HCT116 (cell line): Measurements from ENCODE around the gene NFIA. TPM values are rescaled to one million over a fixed set of nuclear protein-coding genes. Genes with fewer than 3 reads are reported as not detected.
A peak's percentile ranks its signal among the peaks of the same experiment; 100 is the strongest.

Experiments used
- ATAC-seq: fragments of 200-7000 bp; cut with Tn5 transposase; 2 replicates; pipeline ENCODE4 v1.9.1; 2020; ENCODE audit warnings: mild to moderate bottlenecking, moderate library complexity
- BruUV-seq: library from RNA; stranded (reverse); fragments of 400-500 nt; replicated peaks from 2 replicates; lab custom pipeline; 2021; lab: Mats Ljungman, UMichigan
- CTCF ChIA-PET: fragments of 300-600 bp; sonication (Branson Sonifier 250); formaldehyde crosslinking; loops from one replicate; lab custom pipeline; 2021; ENCODE audit warnings: antibody characterized with exemption; lab: Charles Lee
- POLR2A ChIA-PET: fragments of 300-600, 350-600 bp; sonication (Branson Sonifier 250); formaldehyde crosslinking; loops from one replicate; lab custom pipeline; 2021; ENCODE audit warnings: antibody characterized with exemption; lab: Charles Lee
- RAD21 ChIA-PET, 2 experiments: fragments of 300-600 bp; sonication (Branson Sonifier 250); formaldehyde crosslinking; loops; one replicate each; lab custom pipeline; 2023; ENCODE audit warnings: low total read pairs in 2 of 2; ENCODE audit not compliant: uncharacterized antibody in 2 of 2, unreplicated experiment in 2 of 2, low non-redundant PET in 1 of 2; lab: Charles Lee
- DNase-seq: peaks from one replicate; pipeline ENCODE4 v3.0.0-alpha.2; 2010; ENCODE audit warnings: low read depth, low spot score
- H2AFZ ChIP-seq: fragments of 200-600 bp; shearing (Covaris generic), sonication (generic); 2 replicates; pipeline ENCODE4 v1.6.1; 2017; ENCODE audit warnings: low read depth, mixed run types, mixed read lengths, antibody characterized with exemption, low read length; ENCODE audit not compliant: poor library complexity, severe bottlenecking
- H3K27ac ChIP-seq: 2 replicates; pipeline ENCODE4 v1.5.1; 2012; ENCODE audit warnings: low read depth, low read length
- H3K27me3 ChIP-seq: fragments of 200-600 bp; sonication (generic); 2 replicates; pipeline ENCODE4 v1.6.1; 2016; ENCODE audit warnings: mixed run types, low read length, mixed read lengths; ENCODE audit not compliant: insufficient read depth
- H3K36me3 ChIP-seq, 2 experiments: fragments of 200-500 bp in 1 of 2; fragments of 200-600 bp in 1 of 2; sonication (Bioruptor generic) in 1 of 2; sonication (generic) in 1 of 2; 2 replicates each; pipeline versions ENCODE4 v1.5.1 to v1.6.1; 2014 to 2016; ENCODE audit warnings: low read length in 2 of 2, inconsistent platforms in 1 of 2, mixed read lengths in 1 of 2, mixed run types in 1 of 2; ENCODE audit not compliant: insufficient read depth in 2 of 2, control insufficient read depth in 1 of 2
- H3K4me1 ChIP-seq, 2 experiments: fragments of 200-600 bp in 1 of 2; sonication (generic) in 1 of 2; 2 replicates each; pipeline versions ENCODE4 v1.5.1 to v1.6.1; 2012 to 2017; ENCODE audit warnings: low read length in 2 of 2, inconsistent platforms in 1 of 2, mild to moderate bottlenecking in 1 of 2, mixed read lengths in 1 of 2, mixed run types in 1 of 2, moderate library complexity in 1 of 2; ENCODE audit not compliant: insufficient read depth in 2 of 2, control insufficient read depth in 1 of 2
- H3K4me2 ChIP-seq: fragments of 200-600 bp; sonication (generic); 2 replicates; pipeline ENCODE4 v1.6.1; 2017; ENCODE audit warnings: mixed run types, low read length, mixed read lengths
- H3K4me3 ChIP-seq, 2 experiments: fragments of 200-600 bp in 1 of 2; sonication (generic) in 1 of 2; replicated peaks in 1 of 2; 2 replicates each; pipeline ENCODE4 v1.5.1; 2011 to 2016; ENCODE audit warnings: low read length in 2 of 2, control low read depth in 1 of 2, low read depth in 1 of 2, mild to moderate bottlenecking in 1 of 2, mixed read lengths in 1 of 2, mixed run types in 1 of 2
- H3K79me2 ChIP-seq: fragments of 200-600 bp; sonication (generic); 2 replicates; pipeline ENCODE4 v1.6.1; 2017; ENCODE audit warnings: mild to moderate bottlenecking, mixed run types, low read length, moderate library complexity, mixed read lengths; ENCODE audit not compliant: insufficient read depth
- H3K9ac ChIP-seq: fragments of 200-600 bp; sonication (generic); 2 replicates; pipeline ENCODE4 v1.6.1; 2016; ENCODE audit warnings: low read length, mixed read lengths
- H3K9me2 ChIP-seq: fragments of 200-600 bp; sonication (generic), shearing (Covaris generic); 2 replicates; pipeline ENCODE4 v1.6.1; 2017; ENCODE audit warnings: mixed run types, mild to moderate bottlenecking, moderate library complexity; ENCODE audit not compliant: insufficient read depth
- H3K9me3 ChIP-seq, 2 experiments: fragments of 200-500 bp in 1 of 2; fragments of 200-600 bp in 1 of 2; sonication (Bioruptor generic) in 1 of 2; sonication (generic) in 1 of 2; 2 replicates each; pipeline ENCODE4 v1.6.1; 2014 to 2017; ENCODE audit warnings: low read length in 2 of 2, mixed read lengths in 2 of 2, inconsistent platforms in 1 of 2, low read depth in 1 of 2, mild to moderate bottlenecking in 1 of 2, mixed run types in 1 of 2, moderate library complexity in 1 of 2; ENCODE audit not compliant: control insufficient read depth in 1 of 2, insufficient read depth in 1 of 2
- H4K20me1 ChIP-seq: fragments of 200-600 bp; sonication (generic), shearing (Covaris generic); 2 replicates; pipeline ENCODE4 v1.6.1; 2017; ENCODE audit warnings: mixed run types, mild to moderate bottlenecking, moderate library complexity; ENCODE audit not compliant: insufficient read depth
- CEBPB ChIP-seq: IDR thresholded peaks from 2 replicates; pipeline ENCODE4 v1.6.1; 2012; ENCODE audit warnings: low read depth
- EZH2 ChIP-seq: fragments of 200-600 bp; sonication (generic); IDR thresholded peaks from 2 replicates; pipeline ENCODE4 v1.6.1; 2017; ENCODE audit warnings: antibody characterized with exemption, mixed run types
- EZH2phosphoT487 ChIP-seq: fragments of 200-600 bp; IDR thresholded peaks from 2 replicates; pipeline ENCODE4 v1.6.1; 2018; ENCODE audit warnings: antibody characterized with exemption, borderline replicate concordance
- FOSL1 ChIP-seq: IDR thresholded peaks from 2 replicates; pipeline ENCODE4 v1.6.1; 2012; ENCODE audit warnings: low read depth
- JUND ChIP-seq: IDR thresholded peaks from 2 replicates; pipeline ENCODE4 v1.6.1; 2012
- POLR2A ChIP-seq: IDR thresholded peaks from 2 replicates; pipeline ENCODE4 v1.7.0; 2011; ENCODE audit warnings: borderline replicate concordance; ENCODE audit not compliant: insufficient read depth, insufficient read length; ENCODE audit errors: extremely low read depth
- RAD21 ChIP-seq: IDR thresholded peaks from 2 replicates; pipeline ENCODE4 v1.6.1; 2012; ENCODE audit warnings: low read depth, mild to moderate bottlenecking
- SP1 ChIP-seq: IDR thresholded peaks from 2 replicates; pipeline ENCODE4 v1.6.1; 2012; ENCODE audit warnings: low read depth
- TCF7L2 ChIP-seq: IDR thresholded peaks from 2 replicates; pipeline ENCODE4 v1.7.0; 2011; ENCODE audit warnings: borderline replicate concordance, inconsistent platforms; ENCODE audit not compliant: insufficient read depth, insufficient read length; ENCODE audit errors: extremely low read depth
- YY1 ChIP-seq: IDR thresholded peaks from 2 replicates; pipeline ENCODE4 v1.6.1; 2011; ENCODE audit warnings: low read length, low read depth, moderate library complexity, mild to moderate bottlenecking; ENCODE audit not compliant: insufficient replicate concordance; ENCODE audit errors: extremely low read depth
- ZFX ChIP-seq: fragments of 450-650 bp; IDR thresholded peaks from 2 replicates; pipeline ENCODE4 v1.6.1; 2017
- intact Hi-C: fragments of 100-400 bp; cut with micrococcal nuclease; formaldehyde crosslinking; loops from 2 replicates; pipeline ENCODE4 v1.10.0; 2022
- total RNA-seq: library from RNA; stranded (reverse); gene quantifications from one replicate; pipeline ENCODE4 v1.2.1, GENCODE V29; 2021; ENCODE audit not compliant: unreplicated experiment
- TF ChIP-seq, protein P1 (sequence below): IDR thresholded peaks from 2 replicates; pipeline ENCODE4 v1.6.1; 2012
- TF ChIP-seq, protein P2 (sequence below): IDR thresholded peaks from 2 replicates; pipeline ENCODE4 v1.6.1; 2012
- TF ChIP-seq, protein P3 (sequence below): IDR thresholded peaks from 2 replicates; pipeline ENCODE4 v1.6.1; 2011; ENCODE audit warnings: mild to moderate bottlenecking, low read length, moderate library complexity; ENCODE audit not compliant: insufficient replicate concordance; ENCODE audit errors: extremely low read depth
- TF ChIP-seq, protein P4 (sequence below): IDR thresholded peaks from 2 replicates; pipeline ENCODE4 v1.6.1; 2012; ENCODE audit warnings: low read depth

NFIA gene
- total RNA-seq, 1 experiment from 2014 or later = 17.2 TPM

DNA sequence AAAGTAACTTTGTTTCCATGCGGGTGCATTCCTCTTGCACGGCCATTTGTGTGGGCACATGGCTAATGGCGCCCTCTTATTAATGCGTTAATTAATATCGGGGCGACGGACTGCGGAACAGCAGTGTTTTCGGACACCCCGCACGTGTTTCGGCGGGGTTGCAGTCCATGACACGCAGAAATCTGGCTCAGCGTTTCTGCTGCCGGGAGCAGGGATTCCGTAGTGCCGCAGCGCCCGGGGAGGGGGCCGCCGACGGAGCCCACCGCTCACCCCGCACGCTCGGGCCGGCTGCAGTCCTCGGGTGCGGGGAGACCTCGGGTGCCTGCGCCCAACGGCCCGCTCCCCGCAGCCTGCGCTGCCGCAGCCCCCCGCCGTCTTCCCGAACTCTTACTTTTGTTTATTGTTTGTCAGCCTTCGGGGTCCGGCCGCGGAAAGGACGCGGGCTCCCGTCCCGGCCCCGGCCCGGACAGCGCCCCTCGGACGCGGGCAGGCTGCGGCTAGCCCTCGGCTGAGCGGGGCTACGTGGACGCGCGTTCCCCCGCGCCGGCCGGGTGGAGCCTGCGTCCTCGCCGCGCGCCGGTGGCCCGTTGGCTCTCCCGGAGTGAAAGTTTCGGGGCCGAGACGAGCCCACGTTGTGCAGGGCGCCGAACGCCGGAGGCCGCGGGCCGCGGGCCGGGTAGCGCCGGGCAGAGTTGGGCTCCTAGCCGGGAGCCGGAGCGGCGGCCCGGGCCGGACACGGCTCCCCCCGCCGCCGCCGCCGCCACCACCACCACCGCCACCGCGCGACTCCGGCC lies 849 bp downstream of the NFIA start:
- Histone ChIP-seq H3K36me3 (0 out of 4 replicates have a peak, but pooled peaks cover 0 to under 1% of the 10 kb centered on the region in 2 experiments), H3K9me3 (no peaks in the 10 kb centered on the region), H2AFZ (no peak overlapping the region), H3K79me2 (peaks cover 42% of the 10 kb centered on the region), H3K9me2 (no peaks in the 10 kb centered on the region), H3K4me3 (peak overlapping the region; percentile 67 to 79), H3K27me3 (no peaks in the 10 kb centered on the region), H3K9ac (peak overlapping the region; percentile 85), H4K20me1 (no peaks in the 10 kb centered on the region), H3K4me2 (peak overlapping the region; percentile 77), H3K27ac (peak overlapping the region; percentile 68), H3K4me1 (peaks cover 34 to 46% of the 10 kb centered on the region in 2 experiments)
- no TSS peak for BruUV-seq
- no peak for DNase-seq
- TF ChIP-seq RAD21 (no peak), EZH2 (no peak), POLR2A (no peak), EZH2phosphoT487 (no peak), SP1 (no peak), TCF7L2 (no peak), JUND (no peak), ZFX (peak; percentile 84), YY1 (no peak), CEBPB (no peak), FOSL1 (no peak)
- TF ChIP-seq, protein P1, sequence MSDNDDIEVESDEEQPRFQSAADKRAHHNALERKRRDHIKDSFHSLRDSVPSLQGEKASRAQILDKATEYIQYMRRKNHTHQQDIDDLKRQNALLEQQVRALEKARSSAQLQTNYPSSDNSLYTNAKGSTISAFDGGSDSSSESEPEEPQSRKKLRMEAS = peak; percentile 39
- TF ChIP-seq, protein P2, sequence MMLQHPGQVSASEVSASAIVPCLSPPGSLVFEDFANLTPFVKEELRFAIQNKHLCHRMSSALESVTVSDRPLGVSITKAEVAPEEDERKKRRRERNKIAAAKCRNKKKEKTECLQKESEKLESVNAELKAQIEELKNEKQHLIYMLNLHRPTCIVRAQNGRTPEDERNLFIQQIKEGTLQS = no peak
- TF ChIP-seq, protein P3, sequence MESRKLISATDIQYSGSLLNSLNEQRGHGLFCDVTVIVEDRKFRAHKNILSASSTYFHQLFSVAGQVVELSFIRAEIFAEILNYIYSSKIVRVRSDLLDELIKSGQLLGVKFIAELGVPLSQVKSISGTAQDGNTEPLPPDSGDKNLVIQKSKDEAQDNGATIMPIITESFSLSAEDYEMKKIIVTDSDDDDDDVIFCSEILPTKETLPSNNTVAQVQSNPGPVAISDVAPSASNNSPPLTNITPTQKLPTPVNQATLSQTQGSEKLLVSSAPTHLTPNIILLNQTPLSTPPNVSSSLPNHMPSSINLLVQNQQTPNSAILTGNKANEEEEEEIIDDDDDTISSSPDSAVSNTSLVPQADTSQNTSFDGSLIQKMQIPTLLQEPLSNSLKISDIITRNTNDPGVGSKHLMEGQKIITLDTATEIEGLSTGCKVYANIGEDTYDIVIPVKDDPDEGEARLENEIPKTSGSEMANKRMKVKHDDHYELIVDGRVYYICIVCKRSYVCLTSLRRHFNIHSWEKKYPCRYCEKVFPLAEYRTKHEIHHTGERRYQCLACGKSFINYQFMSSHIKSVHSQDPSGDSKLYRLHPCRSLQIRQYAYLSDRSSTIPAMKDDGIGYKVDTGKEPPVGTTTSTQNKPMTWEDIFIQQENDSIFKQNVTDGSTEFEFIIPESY = no peak
- TF ChIP-seq, protein P4, sequence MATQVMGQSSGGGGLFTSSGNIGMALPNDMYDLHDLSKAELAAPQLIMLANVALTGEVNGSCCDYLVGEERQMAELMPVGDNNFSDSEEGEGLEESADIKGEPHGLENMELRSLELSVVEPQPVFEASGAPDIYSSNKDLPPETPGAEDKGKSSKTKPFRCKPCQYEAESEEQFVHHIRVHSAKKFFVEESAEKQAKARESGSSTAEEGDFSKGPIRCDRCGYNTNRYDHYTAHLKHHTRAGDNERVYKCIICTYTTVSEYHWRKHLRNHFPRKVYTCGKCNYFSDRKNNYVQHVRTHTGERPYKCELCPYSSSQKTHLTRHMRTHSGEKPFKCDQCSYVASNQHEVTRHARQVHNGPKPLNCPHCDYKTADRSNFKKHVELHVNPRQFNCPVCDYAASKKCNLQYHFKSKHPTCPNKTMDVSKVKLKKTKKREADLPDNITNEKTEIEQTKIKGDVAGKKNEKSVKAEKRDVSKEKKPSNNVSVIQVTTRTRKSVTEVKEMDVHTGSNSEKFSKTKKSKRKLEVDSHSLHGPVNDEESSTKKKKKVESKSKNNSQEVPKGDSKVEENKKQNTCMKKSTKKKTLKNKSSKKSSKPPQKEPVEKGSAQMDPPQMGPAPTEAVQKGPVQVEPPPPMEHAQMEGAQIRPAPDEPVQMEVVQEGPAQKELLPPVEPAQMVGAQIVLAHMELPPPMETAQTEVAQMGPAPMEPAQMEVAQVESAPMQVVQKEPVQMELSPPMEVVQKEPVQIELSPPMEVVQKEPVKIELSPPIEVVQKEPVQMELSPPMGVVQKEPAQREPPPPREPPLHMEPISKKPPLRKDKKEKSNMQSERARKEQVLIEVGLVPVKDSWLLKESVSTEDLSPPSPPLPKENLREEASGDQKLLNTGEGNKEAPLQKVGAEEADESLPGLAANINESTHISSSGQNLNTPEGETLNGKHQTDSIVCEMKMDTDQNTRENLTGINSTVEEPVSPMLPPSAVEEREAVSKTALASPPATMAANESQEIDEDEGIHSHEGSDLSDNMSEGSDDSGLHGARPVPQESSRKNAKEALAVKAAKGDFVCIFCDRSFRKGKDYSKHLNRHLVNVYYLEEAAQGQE = no peak
- ChIA-PET RAD21 (no interaction called here), POLR2A (no interaction called here), CTCF (no interaction called here)
- intact Hi-C loops = no loop called here
- ATAC-seq = peak; percentile 37
